Esophagus squamous epithelium (tissue), 5 donors: ENCODE measurements around the gene EVA1C. TPM values are rescaled to one million over a fixed set of nuclear protein-coding genes. Genes with fewer than 3 reads are reported as not detected.
"Not testable (repeated sequence)": the region's sequence is repeated elsewhere in the genome, so short reads cannot be mapped to it uniquely, and the experiment has no call there.

Source experiments
- DNase-seq: peaks from one replicate; lab custom pipeline; 2025; lab: John Stamatoyannopoulos, UW
- H3K27ac ChIP-seq, 4 donors: fragments of 200-600 bp; sonication (generic); one replicate each; pipeline ENCODE4 v1.5.1; 2016 to 2019; ENCODE audit warnings: mild to moderate bottlenecking in 1 of 4
- H3K27me3 ChIP-seq, 4 donors: fragments of 200-600 bp; sonication (generic); 1 replicate in 3 of 4; 2 replicates in 1 of 4; pipeline versions ENCODE4 v1.5.1 to v1.6.0; 2017 to 2021; ENCODE audit warnings: antibody characterized with exemption in 1 of 4
- H3K36me3 ChIP-seq, 3 donors: fragments of 200-600 bp; sonication (generic); one replicate each; pipeline ENCODE4 v1.5.1; 2016 to 2019
- H3K4me1 ChIP-seq, 3 donors: fragments of 200-600 bp; sonication (generic); one replicate each; pipeline ENCODE4 v1.5.1; 2017 to 2019
- H3K4me3 ChIP-seq, 4 donors: fragments of 200-600 bp; sonication (generic); 1 replicate in 3 of 4; 2 replicates in 1 of 4; pipeline ENCODE4 v1.5.1; 2016 to 2019; ENCODE audit warnings: mild to moderate bottlenecking in 2 of 4, moderate library complexity in 1 of 4
- H3K9me3 ChIP-seq, 3 donors: fragments of 200-600 bp; sonication (generic); one replicate each; pipeline ENCODE4 v1.5.1; 2016 to 2019
- POLR2A ChIP-seq, 4 donors: fragments of 450-650 bp; IDR thresholded peaks; one replicate each; pipeline ENCODE4 v1.6.1; 2017; ENCODE audit warnings: antibody characterized with exemption in 4 of 4, mild to moderate bottlenecking in 4 of 4, moderate library complexity in 3 of 4
- WGBS, 2 donors: methylation state at CpG; one replicate each; pipeline ENCODE4 v1.1.5; 2018; 5-methylcytosine and 5-hydroxymethylcytosine counted together
- intact Hi-C: fragments of 100-400 bp; cut with DNase I; formaldehyde crosslinking; loops from one replicate; pipeline ENCODE4 v1.15.0; 2022
- total RNA-seq, 4 donors: library from RNA; depleted of rRNA; stranded (reverse); fragments of >200 nt; gene quantifications; one replicate each; pipeline ENCODE4 v1.1.0, GENCODE V29; 2016
- TF ChIP-seq, protein P1 (sequence below), 6 experiments: fragments of 450-650 bp in 4 of 6; fragments of 200-600 bp in 2 of 6; sonication (generic) in 2 of 6; IDR thresholded peaks; one replicate each; pipeline ENCODE4 v1.5.1; 2016 to 2019; ENCODE audit warnings: antibody characterized with exemption in 6 of 6, mild to moderate bottlenecking in 4 of 6, moderate library complexity in 4 of 6
- donor health status: DM: yes; HTN: yes; CAD: no.

EVA1C gene
- total RNA-seq, 4 donors from 2014 or later = 12.7 to 39.9 (median 24.4) TPM

DNA sequence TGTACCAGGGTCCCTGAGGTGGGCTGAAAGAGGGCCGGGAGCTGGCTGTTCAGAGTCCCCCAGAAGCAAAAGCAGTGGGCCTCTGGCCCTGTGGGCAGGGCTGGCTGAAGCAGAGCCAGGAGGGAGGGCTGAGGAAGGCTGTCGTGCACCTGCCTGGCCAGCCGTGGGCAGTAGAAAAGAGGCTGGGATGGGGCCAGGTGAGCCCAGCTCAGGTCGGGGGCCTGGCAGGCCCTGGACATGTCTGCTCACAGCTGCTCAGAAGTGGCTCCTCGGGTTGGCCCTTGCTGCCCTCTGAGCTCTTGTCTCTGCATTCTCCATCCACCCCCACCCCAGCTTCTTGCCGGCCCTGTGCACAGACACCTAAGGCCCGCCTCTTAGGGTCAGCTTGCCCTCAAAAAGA is 112.8 kb downstream of the EVA1C start:
- Histone ChIP-seq H3K27me3 (no peaks in the 10 kb centered on the region), H3K27ac (peak overlapping the region in 3 of 4 donors; percentile 43 to 65 (median 63)), H3K4me1 (peaks cover 9 to 44% (median 24%) of the 10 kb centered on the region in 3 donors), H3K9me3 (no peaks in the 10 kb centered on the region), H3K4me3 (no peak overlapping the region), H3K36me3 (no peaks in the 10 kb centered on the region)
- WGBS, 2 donors = 53 to 86% methylated on average over 4 of the region's 7 CpGs
- intact Hi-C loops = no loop called here
- no peak for TF ChIP-seq POLR2A (IDR thresholded peaks at IDR 0.05)
- TF ChIP-seq, protein P1, sequence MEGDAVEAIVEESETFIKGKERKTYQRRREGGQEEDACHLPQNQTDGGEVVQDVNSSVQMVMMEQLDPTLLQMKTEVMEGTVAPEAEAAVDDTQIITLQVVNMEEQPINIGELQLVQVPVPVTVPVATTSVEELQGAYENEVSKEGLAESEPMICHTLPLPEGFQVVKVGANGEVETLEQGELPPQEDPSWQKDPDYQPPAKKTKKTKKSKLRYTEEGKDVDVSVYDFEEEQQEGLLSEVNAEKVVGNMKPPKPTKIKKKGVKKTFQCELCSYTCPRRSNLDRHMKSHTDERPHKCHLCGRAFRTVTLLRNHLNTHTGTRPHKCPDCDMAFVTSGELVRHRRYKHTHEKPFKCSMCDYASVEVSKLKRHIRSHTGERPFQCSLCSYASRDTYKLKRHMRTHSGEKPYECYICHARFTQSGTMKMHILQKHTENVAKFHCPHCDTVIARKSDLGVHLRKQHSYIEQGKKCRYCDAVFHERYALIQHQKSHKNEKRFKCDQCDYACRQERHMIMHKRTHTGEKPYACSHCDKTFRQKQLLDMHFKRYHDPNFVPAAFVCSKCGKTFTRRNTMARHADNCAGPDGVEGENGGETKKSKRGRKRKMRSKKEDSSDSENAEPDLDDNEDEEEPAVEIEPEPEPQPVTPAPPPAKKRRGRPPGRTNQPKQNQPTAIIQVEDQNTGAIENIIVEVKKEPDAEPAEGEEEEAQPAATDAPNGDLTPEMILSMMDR (IDR thresholded peaks at IDR 0.05) = no peak
- DNase-seq = no peak

DNA sequence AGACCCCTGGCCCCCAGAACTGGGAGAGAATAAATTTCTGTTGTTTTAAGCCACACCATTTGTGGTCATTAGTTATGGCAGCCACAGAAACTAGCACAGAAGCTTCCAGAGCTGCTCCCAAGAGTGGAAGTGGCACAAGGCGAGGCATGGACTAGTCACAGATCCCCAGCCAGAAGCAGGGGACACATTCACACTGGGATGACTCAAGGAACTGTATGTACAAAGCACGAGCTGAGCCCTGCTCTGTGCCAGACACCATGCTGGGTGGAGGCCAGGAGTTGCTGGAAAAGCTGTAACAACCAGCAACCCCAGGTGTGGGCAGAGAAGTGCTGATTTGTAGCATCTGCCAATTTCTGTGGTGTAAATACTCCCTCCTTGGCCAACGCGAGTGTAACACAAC is 117.2 kb downstream of the EVA1C start:
- no peaks in the 10 kb centered on the region for H3K27me3 ChIP-seq
- no peak overlapping the region for H3K4me3 ChIP-seq
- H3K4me1 ChIP-seq = peaks cover 0 to 4% (median 3%) of the 10 kb centered on the region in 3 donors
- intact Hi-C loops = no loop called here
- WGBS, 2 donors = 77 to 79% methylated on average over 4 of the region's 4 CpGs
- TF ChIP-seq, protein P1 (IDR thresholded peaks at IDR 0.05) = no peak
- TF ChIP-seq POLR2A (IDR thresholded peaks at IDR 0.05) = no peak
- DNase-seq = no peak
- no peak overlapping the region for H3K27ac ChIP-seq
- no peaks in the 10 kb centered on the region for H3K9me3 ChIP-seq
- H3K36me3 ChIP-seq = no peaks in the 10 kb centered on the region

DNA sequence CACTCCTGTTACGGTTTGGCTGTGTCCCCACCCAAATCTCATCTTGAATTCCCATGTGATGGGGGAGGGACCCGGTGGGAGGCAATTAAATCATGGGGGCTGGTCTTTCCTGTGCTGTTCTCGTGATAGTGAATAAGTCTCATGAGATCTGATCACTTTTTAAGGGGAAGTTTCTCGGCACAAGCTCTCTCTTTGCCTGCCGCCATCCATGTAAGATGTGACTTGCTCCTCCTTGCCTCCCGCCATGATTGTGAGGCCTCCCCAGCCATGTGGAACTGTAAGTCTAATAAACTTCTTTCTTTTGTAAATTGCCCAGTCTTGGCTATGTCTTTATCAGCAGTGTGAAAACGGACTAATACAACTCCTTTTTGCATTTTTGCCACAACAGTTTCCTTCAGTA is 118.3 kb downstream of the EVA1C start:
- intact Hi-C loops, H3K27ac ChIP-seq, H3K4me3 ChIP-seq, H3K4me1 ChIP-seq, H3K9me3 ChIP-seq, H3K27me3 ChIP-seq, DNase-seq, H3K36me3 ChIP-seq: not testable (repeated sequence)
- 83 to 92% methylated on average over 7 of the region's 7 CpGs for WGBS, 2 donors

DNA sequence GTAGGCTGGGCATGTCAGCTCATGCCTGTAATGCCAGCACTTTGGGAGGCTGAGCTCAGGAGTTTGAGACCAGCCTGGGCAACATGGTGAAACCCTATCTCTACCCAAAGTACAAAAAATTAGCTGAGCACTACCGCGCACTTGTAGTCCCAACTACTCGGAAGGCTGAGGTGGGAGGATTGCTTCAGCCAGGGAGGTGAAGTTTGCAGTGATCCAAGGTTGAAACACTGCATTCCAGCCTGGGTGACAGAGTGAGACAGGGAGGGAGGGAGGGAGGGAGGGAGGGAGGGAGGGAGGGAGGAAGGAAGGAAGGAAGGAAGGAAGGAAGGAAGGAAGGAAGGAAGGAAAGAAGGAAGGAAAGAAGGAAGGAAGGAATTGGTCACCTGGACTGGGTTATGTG is 119.1 kb downstream of the EVA1C start:
- intact Hi-C loops, H3K4me1 ChIP-seq, DNase-seq, H3K4me3 ChIP-seq, H3K36me3 ChIP-seq, H3K27ac ChIP-seq, H3K27me3 ChIP-seq, H3K9me3 ChIP-seq: not testable (repeated sequence)
- 70% methylated on average over 3 of the region's 3 CpGs; no CpG with 5 or more reads in 1 of the 2 donors for WGBS, 2 donors

DNA sequence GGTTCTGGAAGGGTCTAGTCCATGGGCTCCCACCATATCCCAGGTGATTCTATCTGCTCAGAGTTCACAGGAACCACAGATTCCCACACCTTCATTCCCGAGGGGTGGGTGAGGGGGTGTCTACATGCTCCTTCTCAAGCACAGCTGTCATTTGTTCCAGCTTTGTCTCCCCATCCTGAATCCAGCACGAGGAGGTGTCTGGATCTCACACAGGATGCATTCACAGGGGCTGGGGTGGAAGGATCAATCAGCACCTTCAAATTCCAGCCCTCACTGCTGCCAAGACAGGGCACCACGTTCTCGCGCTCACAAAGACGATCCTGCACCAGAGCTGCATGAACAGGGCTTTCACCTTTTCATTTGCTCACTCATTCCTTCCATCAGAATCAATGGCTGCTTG is 120.1 kb downstream of the EVA1C start:
- TF ChIP-seq, protein P1 (IDR thresholded peaks at IDR 0.05) = no peak
- TF ChIP-seq POLR2A (IDR thresholded peaks at IDR 0.05) = no peak
- no peaks in the 10 kb centered on the region for H3K27me3 ChIP-seq
- H3K4me3 ChIP-seq = no peak overlapping the region
- 80 to 86% methylated on average over 5 to 6 of the region's 6 CpGs for WGBS, 2 donors
- no peak overlapping the region for H3K27ac ChIP-seq
- peaks cover 0 to 3% (median 0%) of the 10 kb centered on the region in 3 donors for H3K4me1 ChIP-seq
- no peaks in the 10 kb centered on the region for H3K36me3 ChIP-seq
- intact Hi-C loops = no loop called here
- H3K9me3 ChIP-seq = no peaks in the 10 kb centered on the region
- DNase-seq = no peak

DNA sequence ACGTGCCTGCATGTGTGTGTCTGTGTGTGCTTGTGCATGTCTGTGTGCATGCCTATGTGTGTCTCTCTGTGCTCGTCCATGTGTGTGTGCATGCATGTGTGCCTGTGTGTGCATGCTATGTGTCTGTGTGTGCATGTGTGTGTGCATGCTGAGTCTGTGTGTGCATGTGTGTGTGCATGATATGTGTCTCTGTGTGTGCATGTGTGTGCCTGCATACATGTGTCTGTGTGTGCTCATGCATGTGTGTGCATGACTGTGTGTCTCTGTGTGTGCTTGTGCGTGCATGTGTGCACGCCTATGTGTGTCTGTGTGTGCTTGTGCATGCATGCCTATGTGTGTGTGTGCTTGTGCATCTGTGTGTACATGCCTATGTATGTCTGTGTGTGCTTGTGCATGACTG is 120.5 kb downstream of the EVA1C start:
- DNase-seq = no peak
- TF ChIP-seq POLR2A (IDR thresholded peaks at IDR 0.05) = no peak
- TF ChIP-seq, protein P1 (IDR thresholded peaks at IDR 0.05) = no peak
- WGBS, 2 donors = 58% methylated on average over 2 of the region's 4 CpGs
- no peaks in the 10 kb centered on the region for H3K27me3 ChIP-seq
- no peak overlapping the region for H3K27ac ChIP-seq
- H3K9me3 ChIP-seq = no peaks in the 10 kb centered on the region
- H3K4me1 ChIP-seq = peaks cover 0 to 3% (median 0%) of the 10 kb centered on the region in 3 donors
- H3K4me3 ChIP-seq = no peak overlapping the region
- intact Hi-C loops = no loop called here
- no peaks in the 10 kb centered on the region for H3K36me3 ChIP-seq
